Esophagus (tissue), 2 donors: ENCODE data around the gene YPEL2. TPM values are rescaled to one million over a fixed set of nuclear protein-coding genes. Genes with fewer than 3 reads are reported as not detected.

ENCODE experiments used
- H3K27ac ChIP-seq, 2 donors: one replicate each; pipeline ENCODE4 v1.5.1; 2013; ENCODE audit warnings: low read depth in 2 of 2, mild to moderate bottlenecking in 2 of 2, inconsistent platforms in 1 of 2, low read length in 1 of 2, moderate library complexity in 1 of 2
- H3K27me3 ChIP-seq, 2 donors: one replicate each; pipeline ENCODE4 v1.6.1; 2013; ENCODE audit warnings: low read length in 2 of 2, control low read depth in 1 of 2, mild to moderate bottlenecking in 1 of 2; ENCODE audit not compliant: insufficient read depth in 2 of 2, control insufficient read depth in 1 of 2
- H3K36me3 ChIP-seq, 2 donors: one replicate each; pipeline ENCODE4 v1.6.1; 2013; ENCODE audit warnings: low read length in 1 of 2; ENCODE audit not compliant: control insufficient read depth in 2 of 2, insufficient read depth in 2 of 2
- H3K4me1 ChIP-seq, 2 donors: one replicate each; pipeline ENCODE4 v1.6.1; 2013; ENCODE audit warnings: low read length in 1 of 2; ENCODE audit not compliant: control insufficient read depth in 2 of 2, insufficient read depth in 2 of 2
- H3K4me3 ChIP-seq, 2 donors: one replicate each; pipeline ENCODE4 v1.5.1; 2013; ENCODE audit warnings: low read length in 2 of 2, mild to moderate bottlenecking in 2 of 2, low read depth in 1 of 2, moderate library complexity in 1 of 2
- H3K9me3 ChIP-seq, 2 donors: one replicate each; pipeline ENCODE4 v1.6.1; 2013; ENCODE audit warnings: mild to moderate bottlenecking in 2 of 2, low read depth in 1 of 2, low read length in 1 of 2, moderate library complexity in 1 of 2; ENCODE audit not compliant: control insufficient read depth in 2 of 2, insufficient read depth in 1 of 2
- WGBS, 2 donors: extraction: QIAGEN DNeasy Blood & Tissue Kit; methylation state at CpG; one replicate each; pipeline ENCODE4 v1.1.7; 2013; 5-methylcytosine and 5-hydroxymethylcytosine counted together
- polyA plus RNA-seq, 2 donors: library from polyadenylated mRNA; stranded (reverse); fragments of 200-250 nt; gene quantifications; one replicate each; pipeline ENCODE4 v1.2.3, GENCODE V29; 2013
- donor health status: healthy with polysubstance abuse.
- donor health status: Bipolar disorder and iron deficiency.

YPEL2 gene
- polyA plus RNA-seq, 2 donors, result 3.2 to 4.5 TPM

DNA sequence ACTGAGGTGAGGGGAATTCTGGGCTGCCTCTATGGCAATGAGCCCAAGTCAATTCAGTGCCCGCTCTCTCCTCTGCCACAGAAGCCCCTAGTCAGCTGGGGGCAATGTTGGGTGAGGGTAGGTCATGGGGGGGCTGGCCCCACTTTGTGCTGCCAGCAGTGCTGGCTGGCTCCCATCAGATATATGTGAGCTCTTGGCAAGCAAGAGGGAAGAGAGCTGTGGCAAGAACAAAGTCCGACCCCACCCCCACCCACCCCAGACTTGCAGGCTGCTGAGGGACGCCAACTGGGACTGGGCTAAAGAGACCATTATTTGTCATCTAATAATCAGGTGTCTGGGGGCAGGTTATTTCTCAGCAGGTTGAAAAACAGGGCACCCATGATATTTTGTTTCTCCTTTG is 89.4 kb downstream of the YPEL2 start:
- no peak overlapping the region for H3K4me3 ChIP-seq
- no peaks in the 10 kb centered on the region for H3K9me3 ChIP-seq
- peaks cover 0 to 3% of the 10 kb centered on the region in 2 donors for H3K4me1 ChIP-seq
- H3K27ac ChIP-seq, result no peak overlapping the region
- H3K36me3 ChIP-seq, result no peaks in the 10 kb centered on the region
- no peaks in the 10 kb centered on the region for H3K27me3 ChIP-seq
- 69 to 70% methylated on average over 3 of the region's 3 CpGs for WGBS, 2 donors

GRCh38 chr17:59421722-59422121 is 90.3 kb downstream of the YPEL2 start:
- no peaks in the 10 kb centered on the region for H3K36me3 ChIP-seq
- WGBS, 2 donors, result 78 to 83% methylated on average over 6 of the region's 6 CpGs
- no peak overlapping the region for H3K27ac ChIP-seq
- H3K27me3 ChIP-seq, result no peaks in the 10 kb centered on the region
- H3K4me1 ChIP-seq, result peaks cover 0 to 3% of the 10 kb centered on the region in 2 donors
- no peaks in the 10 kb centered on the region for H3K9me3 ChIP-seq
- no peak overlapping the region for H3K4me3 ChIP-seq

- peaks cover 0 to 3% of the 10 kb centered on the region in 2 donors for H3K4me1 ChIP-seq
- no peaks in the 10 kb centered on the region for H3K36me3 ChIP-seq
- H3K9me3 ChIP-seq, result no peaks in the 10 kb centered on the region
- 47 to 54% methylated on average over 9 of the region's 9 CpGs for WGBS, 2 donors
- no peak overlapping the region for H3K4me3 ChIP-seq
- peak overlapping the region; percentile 34 to 49 for H3K27ac ChIP-seq
- H3K27me3 ChIP-seq, result no peaks in the 10 kb centered on the region
These were observed 91.8 kb downstream of the YPEL2 start for GRCh38 chr17:59423137-59423724.

DNA sequence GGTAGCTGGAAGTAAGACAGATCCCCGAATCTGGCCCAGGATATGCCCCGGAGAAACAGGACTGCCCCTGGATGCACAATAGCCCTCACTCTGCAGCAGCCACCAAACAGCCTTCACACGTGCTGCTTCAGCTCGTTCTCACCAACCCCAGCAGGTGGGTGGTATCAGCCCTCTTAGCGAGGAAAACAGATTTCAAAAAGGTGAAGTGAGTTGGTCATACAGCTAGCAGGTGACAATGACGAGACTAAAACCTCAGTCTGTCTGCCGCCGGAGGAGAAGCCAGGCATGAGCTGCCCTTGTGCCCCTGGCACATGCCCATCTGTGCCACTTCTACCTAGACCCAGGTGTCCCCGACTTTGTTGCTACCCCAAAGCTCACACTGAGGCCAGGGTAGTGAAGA is 92.4 kb downstream of the YPEL2 start:
- Histone ChIP-seq H3K27ac (no peak overlapping the region), H3K36me3 (no peaks in the 10 kb centered on the region), H3K4me3 (no peak overlapping the region), H3K9me3 (no peaks in the 10 kb centered on the region), H3K27me3 (no peaks in the 10 kb centered on the region), H3K4me1 (peaks cover 0 to 3% of the 10 kb centered on the region in 2 donors)
- 88 to 92% methylated on average over 9 of the region's 9 CpGs for WGBS, 2 donors

DNA sequence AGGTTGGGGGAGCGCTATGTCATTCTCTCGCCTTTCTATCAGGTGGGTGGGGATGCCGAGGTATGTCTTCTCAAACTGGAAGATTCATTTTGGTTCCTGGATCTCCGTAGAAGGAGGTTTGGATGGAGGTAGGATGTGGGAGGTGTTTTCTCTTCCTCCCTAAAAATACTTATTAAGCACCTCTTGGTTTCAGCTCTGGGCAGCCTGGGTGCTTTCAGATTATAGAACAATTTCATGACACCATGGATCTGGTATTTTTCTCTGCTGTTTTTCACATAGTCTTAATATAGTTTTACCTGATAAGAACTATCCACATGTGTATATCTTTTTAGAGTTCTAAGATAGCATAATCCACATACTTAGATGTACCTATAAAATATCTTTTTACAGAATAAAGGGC is 92.9 kb downstream of the YPEL2 start:
- no peak overlapping the region for H3K4me3 ChIP-seq
- WGBS, 2 donors, result 91 to 92% methylated on average over 4 of the region's 4 CpGs
- H3K4me1 ChIP-seq, result peaks cover 0 to 3% of the 10 kb centered on the region in 2 donors
- no peaks in the 10 kb centered on the region for H3K27me3 ChIP-seq
- no peaks in the 10 kb centered on the region for H3K36me3 ChIP-seq
- no peak overlapping the region for H3K27ac ChIP-seq
- no peaks in the 10 kb centered on the region for H3K9me3 ChIP-seq

- 50 to 51% methylated on average over 16 of the region's 16 CpGs for WGBS, 2 donors
These were observed 93.9 kb downstream of the YPEL2 start for GRCh38 chr17:59425085-59425931.

GRCh38 chr17:59426031-59426430 is 94.6 kb downstream of the YPEL2 start:
- Histone ChIP-seq H3K9me3 (no peaks in the 10 kb centered on the region), H3K27me3 (no peaks in the 10 kb centered on the region), H3K4me1 (peaks cover 0 to 3% of the 10 kb centered on the region in 2 donors), H3K27ac (peak overlapping the region; percentile 62 to 87), H3K4me3 (no peak overlapping the region), H3K36me3 (no peaks in the 10 kb centered on the region)
- 84 to 91% methylated on average over 9 of the region's 9 CpGs for WGBS, 2 donors

More at GRCh38 chr17:59425085-59425931, 93.9 kb downstream of the YPEL2 start:
- Histone ChIP-seq H3K9me3 (no peaks in the 10 kb centered on the region), H3K4me3 (no peak overlapping the region), H3K4me1 (peaks cover 0 to 3% of the 10 kb centered on the region in 2 donors), H3K27ac (peak overlapping the region; percentile 62 to 87), H3K36me3 (no peaks in the 10 kb centered on the region), H3K27me3 (no peaks in the 10 kb centered on the region)

- Histone ChIP-seq H3K36me3 (no peaks in the 10 kb centered on the region), H3K4me3 (no peak overlapping the region), H3K9me3 (no peaks in the 10 kb centered on the region), H3K27ac (peak overlapping the region; percentile 32 to 73), H3K4me1 (peaks cover 0 to 3% of the 10 kb centered on the region in 2 donors), H3K27me3 (no peaks in the 10 kb centered on the region)
- WGBS, 2 donors, result 38 to 50% methylated on average over 5 of the region's 5 CpGs
These were observed 96.0 kb downstream of the YPEL2 start for GRCh38 chr17:59427425-59427921.

DNA sequence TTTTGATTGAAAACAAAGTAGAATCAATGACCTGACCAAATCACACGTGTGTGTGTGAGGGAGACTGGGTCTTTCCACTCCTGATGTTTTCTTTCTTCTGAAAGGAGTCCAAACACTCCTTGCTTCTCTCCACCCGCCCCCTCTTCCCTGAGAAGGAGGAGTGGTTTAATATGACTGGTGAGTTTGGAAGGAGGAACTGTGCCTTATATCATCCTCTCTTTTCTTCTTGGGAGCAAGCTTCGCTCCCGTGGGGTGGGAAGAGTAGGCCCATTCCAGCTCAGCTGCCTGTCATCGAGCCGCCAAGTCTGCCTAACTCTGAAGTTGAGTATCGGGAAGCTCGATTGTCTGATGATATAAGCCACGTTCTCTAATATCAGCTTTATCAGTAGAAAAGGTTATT is 96.5 kb downstream of the YPEL2 start:
- no peaks in the 10 kb centered on the region for H3K36me3 ChIP-seq

More for the DNA sequence above, 96.5 kb downstream of the YPEL2 start:
- Histone ChIP-seq H3K9me3 (no peaks in the 10 kb centered on the region), H3K4me3 (no peak overlapping the region), H3K27ac (peak overlapping the region; percentile 7 to 55), H3K27me3 (no peaks in the 10 kb centered on the region), H3K4me1 (peaks cover 0 to 3% of the 10 kb centered on the region in 2 donors)
- 61 to 70% methylated on average over 9 of the region's 9 CpGs for WGBS, 2 donors
